HG02571 (cell line): ENCODE measurements around the gene ANKRD17.
"Not testable (repeated sequence)": the region's sequence is repeated elsewhere in the genome, so short reads cannot be mapped to it uniquely, and the experiment has no call there.

Source experiments
- ATAC-seq: cut with Tn5 transposase; IDR thresholded peaks from one replicate; pipeline ENCODE4 v1.9.1; 2021; ENCODE audit warnings: mild to moderate bottlenecking, moderate library complexity; ENCODE audit not compliant: unreplicated experiment

Gene ANKRD17

GRCh38 chr4:73258686-73259570 is at the start of gene ANKRD17:
TSS of gene ANKRD17 (minus strand) at chr4:73258798. CDS start at chr4:73258668, 130 bp downstream.
- peak; percentile 73 for ATAC-seq

DNA sequence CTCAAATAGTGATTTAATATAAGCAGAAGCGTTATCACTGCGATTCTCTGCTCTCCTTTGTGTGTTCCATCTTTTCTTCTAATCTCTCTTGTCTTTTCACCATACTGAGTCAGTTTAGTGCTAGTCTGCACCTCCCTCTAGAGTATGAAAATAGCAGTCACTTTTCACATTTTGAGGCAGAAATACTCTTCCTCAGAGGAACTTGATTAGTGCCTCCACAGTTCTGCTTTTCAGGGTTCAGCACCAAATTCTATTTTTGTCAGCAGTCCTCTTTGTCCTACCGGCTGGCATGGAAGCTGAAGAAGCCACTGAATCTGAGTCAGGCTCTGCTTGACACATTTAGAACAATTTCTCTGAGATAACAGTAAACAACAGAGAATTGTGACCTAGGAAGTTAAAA is 49.7 kb upstream of the ANKRD17 start:
- ATAC-seq = no peak

DNA sequence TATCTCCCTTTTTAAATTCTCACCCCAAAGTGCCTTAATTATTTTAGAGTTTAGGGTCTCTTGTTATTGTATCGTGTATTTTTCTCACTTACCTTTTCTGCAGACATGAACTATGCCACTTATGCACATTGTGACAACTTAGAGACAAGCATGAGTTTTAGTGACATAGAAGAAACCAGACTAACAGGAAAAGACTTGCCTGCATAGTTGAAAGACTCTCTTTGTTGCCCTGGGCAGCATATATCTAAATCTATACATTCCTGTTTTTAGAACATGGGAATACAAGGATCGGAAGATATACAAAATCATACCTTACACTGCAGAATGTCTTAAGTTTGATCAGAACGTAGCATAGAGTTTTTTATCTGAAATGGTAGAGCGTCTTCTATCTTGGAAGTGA is 45.1 kb upstream of the ANKRD17 start:
- no peak for ATAC-seq

DNA sequence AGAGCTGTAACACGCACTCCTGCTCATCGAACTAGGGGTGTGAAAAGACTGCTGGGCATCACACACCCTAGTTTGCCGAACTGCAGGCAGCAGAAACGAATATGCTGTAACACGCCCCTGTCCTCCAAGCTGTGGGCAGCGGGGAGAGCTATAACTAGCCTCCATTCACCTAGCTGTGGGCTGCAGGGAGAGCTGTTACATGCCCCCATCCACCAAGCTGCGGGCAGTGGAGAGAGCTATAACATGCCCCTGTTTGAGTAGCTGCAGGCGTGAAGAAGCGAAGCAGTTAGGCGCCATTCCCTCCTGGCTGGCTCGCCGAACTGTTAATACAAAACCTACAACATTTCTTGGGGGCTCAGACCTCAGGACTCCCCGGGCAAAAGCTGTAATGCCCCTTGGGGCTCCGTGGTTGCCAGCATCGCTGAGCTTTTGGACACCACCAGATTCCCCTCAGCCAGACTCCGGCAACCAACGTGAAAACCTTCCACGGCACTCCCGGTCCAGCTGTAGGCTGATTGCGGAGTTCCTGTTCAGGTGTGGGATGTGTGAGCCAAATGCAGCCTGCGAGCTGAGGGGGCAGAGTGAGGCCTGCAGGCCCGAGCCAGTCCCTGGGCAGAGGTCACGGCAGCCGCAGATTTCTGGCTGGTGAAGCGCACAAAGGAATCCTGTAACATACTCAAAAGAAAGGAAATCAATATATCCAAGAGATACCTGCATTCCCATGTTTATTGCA is 41.1 kb upstream of the ANKRD17 start:
- ATAC-seq = no peak

DNA sequence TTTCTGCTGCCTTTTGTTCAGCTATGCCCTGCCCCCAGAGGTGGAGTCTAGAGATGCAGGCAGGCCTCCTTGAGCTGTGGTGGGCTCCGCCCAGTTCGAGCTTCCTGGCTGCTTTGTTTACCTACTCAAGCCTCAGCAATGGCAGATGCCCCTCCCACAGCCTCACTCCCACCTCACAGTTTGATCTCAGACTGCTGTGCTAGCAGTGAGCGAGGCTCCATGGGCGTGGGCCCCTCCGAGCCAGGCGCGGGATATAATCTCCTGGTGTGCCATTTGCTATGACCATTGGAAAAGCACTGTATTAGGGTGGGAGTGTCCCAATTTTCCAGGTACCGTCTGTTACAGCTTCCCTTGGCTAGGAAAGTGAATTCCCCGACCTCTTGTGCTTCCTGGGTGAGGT is 34.1 kb upstream of the ANKRD17 start:
- not testable (repeated sequence) for ATAC-seq

- no peak for ATAC-seq
These were observed 23.4 kb upstream of the ANKRD17 start for GRCh38 chr4:73281982-73282381.

- ATAC-seq = no peak
These were observed 22.8 kb upstream of the ANKRD17 start for GRCh38 chr4:73281396-73281795.

- ATAC-seq = no peak
These were observed 18.6 kb upstream of the ANKRD17 start for GRCh38 chr4:73277201-73277600.

GRCh38 chr4:73275318-73275654 is 16.7 kb upstream of the ANKRD17 start:
- no peak for ATAC-seq

DNA sequence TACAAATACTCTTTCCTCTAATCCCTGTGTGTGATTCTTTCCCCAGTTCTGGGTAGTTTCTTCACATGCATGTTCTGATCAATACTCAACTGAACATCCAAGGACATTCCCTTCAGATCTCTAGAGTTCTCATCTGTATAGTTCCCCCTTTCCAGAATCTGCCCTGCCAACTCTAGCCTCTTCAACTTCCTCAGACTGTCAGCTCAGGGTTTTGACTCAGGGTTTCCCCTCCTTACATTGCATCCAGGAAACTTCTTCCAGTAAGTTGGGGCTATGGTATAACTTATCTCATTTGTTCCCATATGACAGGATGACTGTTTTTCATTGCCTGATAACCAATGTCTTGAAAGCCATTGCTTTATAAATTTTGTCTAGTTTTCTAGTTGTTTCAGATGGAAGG is 14.2 kb upstream of the ANKRD17 start:
- no peak for ATAC-seq

DNA sequence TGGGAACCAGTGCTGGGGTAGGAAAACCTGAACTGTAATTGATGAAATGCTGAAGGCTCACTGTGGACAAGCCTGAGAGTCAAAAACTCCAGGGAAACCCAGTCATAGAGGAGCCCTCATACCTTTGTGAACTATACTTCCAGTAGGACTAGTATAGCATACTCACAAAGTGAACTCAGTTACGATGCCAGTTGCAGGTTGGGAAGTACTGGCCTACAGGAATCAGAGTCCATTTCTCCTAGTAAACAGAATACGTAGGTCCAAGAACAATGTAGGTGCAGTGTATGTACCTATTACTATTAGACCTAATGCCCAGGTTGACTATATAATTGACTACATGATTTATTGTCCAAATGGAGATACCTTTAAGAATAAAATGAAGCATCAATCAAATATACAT is 8.5 kb upstream of the ANKRD17 start:
- no peak for ATAC-seq

DNA sequence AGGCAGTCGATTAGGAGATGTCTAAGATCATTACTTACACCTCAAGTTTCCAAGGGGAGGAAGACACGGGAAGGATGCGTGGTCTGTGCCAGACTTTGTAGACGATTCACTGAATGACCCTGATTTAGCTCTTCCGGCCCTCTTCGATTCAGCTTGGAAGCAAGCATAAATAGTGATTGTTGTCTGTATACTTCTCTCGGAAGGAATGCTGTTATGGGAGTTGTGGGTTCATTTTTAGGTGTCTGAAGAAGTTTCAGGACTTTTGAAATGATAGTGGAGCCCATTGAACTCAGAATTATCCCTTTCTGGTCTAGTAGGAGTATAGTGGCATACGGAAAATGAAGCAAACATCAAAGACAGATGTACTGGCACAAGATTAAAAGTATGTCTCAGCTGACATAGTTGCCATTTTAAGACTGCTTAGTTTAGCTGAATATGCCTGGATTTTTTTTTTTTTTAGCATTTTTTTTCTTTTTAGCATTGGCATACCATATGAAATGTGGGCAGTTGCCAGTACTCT is 1.0 kb upstream of the ANKRD17 start:
- ATAC-seq = peak; percentile 3

DNA sequence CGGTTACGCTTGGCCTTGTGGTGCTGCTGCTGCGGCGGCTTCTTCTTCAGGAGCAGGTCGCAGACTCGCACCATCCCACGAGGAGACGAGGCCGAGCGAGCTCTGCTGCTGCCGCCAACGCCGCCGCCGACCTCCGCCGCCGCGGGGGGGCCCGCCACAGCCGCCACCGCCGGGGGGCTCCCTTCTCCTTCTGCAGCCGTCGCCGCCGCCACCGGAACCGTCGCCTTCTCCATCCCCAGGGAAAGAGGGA is 237 bp downstream of the ANKRD17 start:
- peak; percentile 33 for ATAC-seq

DNA sequence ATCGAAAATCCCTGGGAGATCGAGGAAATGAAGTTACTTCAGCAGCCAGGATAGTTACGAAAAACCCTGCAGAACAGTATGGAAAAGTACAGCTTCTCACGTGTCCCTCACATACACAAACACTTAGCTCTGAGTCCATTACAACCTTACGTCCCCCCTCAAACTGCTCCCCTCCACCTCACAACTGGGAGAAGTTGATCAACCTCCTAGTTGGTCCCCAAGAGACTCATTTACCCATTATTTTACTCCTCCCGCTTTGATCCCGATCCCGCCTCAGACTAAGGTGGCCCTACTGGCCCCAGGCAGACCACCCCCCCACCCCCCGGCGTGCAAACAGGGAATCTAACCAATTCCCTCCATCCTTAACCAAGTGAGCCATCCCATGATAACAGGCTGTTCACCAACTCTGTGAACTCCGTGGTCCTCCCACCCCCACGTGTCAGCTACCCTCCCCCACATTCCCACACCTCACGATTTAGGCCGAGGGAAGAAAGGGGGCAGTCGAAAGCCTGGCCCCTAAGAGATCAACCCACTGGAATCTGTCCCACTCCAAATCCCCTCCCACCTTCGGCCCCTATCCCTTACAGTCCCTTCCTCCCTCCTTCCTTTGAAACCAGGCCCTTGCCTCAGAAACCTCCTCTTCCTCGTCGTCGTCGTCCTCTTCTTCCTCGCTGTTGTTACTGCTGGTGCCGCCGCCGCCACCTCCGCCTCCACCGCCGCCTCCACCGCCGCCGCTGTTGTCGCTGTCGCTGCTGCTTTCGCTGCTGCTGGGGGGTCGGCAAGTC is 755 bp downstream of the ANKRD17 start:
- peak; percentile 10 for ATAC-seq

DNA sequence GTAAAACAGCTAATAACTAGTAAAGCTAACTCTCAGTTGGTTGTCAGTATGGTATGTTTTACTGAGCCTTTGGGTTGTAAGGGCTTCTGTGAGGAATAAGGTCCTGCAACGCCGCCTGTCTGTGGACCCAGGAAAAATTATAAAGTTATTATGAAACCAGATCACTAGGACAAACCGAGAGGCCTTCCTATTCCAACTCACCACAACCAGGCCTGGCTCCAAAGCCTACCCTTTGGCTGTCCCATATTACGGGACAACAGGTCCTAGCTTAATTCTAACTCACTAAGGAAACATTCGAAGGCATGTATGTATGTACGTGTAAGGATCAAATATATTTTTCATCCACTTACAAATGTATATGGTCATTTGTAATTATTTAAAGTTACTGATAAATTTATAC is 1.4 kb downstream of the ANKRD17 start:
- no peak for ATAC-seq

DNA sequence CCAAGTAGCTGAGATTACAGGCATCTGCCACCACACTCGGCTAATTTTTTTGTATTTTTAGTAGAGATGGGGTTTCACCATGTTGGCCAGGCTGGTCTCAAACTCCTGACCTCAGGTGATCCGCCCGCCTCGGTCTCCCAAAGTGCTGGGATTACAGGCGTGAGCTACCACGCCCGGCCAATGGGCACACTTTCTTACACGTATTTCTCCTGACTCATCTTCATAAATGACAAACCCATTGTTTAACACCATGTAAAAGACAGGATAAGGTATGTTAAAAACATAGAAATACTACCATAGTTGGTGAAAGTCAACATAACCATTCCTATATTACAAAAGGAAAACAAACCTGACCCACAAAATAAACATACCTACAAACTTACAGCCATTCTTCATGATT is 2.8 kb downstream of the ANKRD17 start:
- ATAC-seq = not testable (repeated sequence)

DNA sequence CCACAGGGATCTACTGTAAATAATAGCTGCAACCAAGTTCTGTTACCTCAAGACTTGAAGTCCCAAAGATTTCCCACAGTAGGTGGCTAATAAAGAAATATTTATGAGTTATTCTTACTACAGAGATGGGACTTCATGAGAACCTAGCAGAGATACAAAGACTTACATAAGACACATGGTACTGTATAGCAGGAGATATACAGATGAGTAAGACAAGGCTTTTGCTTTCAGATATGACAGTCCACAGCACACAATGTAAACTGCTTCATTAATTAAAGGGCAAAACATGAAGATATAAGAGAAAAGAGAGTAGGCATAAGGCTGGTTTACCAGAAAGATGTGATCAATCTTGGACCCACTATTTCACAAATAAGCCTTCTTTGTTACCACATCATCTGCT is 6.6 kb downstream of the ANKRD17 start:
- ATAC-seq = no peak

DNA sequence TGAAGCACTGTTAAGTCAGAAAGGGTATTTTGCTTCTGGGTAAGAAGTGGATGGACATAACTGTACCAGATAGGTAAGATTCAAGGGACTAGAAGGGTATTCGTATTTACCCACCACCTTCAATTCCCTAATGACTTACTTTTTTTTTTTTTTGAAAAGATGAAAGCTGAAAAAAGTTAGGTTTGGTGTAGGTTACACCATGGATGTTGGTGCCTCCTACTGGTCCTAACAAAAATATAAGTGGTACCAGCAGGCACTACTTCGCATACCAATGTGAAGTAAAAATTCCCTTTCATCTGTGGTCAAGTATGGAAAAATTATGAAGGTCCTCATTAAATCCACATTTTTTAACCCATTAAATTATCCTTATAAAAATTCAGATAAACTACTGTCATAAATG is 7.2 kb downstream of the ANKRD17 start:
- no peak for ATAC-seq

- no peak for ATAC-seq
These were observed 8.0 kb downstream of the ANKRD17 start for GRCh38 chr4:73250642-73251041.

- no peak for ATAC-seq
These were observed 9.8 kb downstream of the ANKRD17 start for GRCh38 chr4:73248821-73249220.

DNA sequence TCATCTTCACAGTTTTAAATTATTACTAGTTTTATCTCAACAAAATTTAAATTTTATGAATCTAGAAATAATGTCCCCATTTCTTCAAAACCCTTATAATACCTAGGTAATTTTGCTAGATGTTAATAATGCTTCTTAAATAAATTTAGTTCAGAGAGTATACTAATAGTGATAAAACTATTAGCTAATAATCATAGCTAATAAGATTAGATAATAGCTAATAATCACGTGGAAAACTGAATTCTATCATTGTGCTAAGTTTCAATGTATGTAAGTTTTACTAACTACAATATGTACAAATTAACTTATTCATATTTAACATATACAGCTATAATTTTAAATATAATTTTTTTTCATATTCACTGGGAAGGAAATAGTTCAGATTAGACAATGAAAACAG is 10.2 kb downstream of the ANKRD17 start:
- no peak for ATAC-seq

DNA sequence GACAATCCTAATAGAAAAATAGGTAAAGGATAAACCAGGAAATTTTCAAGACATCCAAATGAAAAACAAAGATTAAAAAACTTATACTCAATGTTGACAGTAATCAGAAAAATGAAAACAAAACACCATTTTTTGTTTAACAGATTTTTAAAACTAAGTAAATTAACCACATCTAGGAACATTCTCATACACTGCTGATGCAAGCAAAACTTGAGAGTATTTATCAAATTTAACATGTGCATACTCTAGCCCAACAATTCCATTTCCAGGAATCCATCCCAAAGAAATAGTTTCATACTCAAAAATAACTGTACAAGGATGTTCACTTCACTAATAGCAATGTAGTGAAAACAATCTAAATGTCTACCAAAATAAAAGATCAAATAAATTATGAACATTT is 11.5 kb downstream of the ANKRD17 start:
- no peak for ATAC-seq
